IMR-90 (cell line): ENCODE results near the gene CRYBG3.

Source experiments
- POLR2A ChIP-seq: IDR thresholded peaks from 2 replicates; pipeline ENCODE4 v1.6.1; 2012; ENCODE audit warnings: mild to moderate bottlenecking, low read depth, low read length
- USF2 ChIP-seq: fragments of 150-350 bp; IDR thresholded peaks from 2 replicates; pipeline ENCODE4 v1.6.1; 2017; ENCODE audit warnings: mild to moderate bottlenecking, antibody characterized with exemption, low read length, low read depth

GRCh38 chr3:97914388-97914787, 92.6 kb downstream of the CRYBG3 start:
- TF ChIP-seq USF2 (no peak), POLR2A (no peak)
